ENCODE data around the gene PSAT1.

PSAT1 gene

GRCh38 chr9:78369639-78370219, 72.8 kb downstream of the PSAT1 start:
- peak; percentile 25 for DNase-seq

GRCh38 chr9:78370991-78371390, 74.1 kb downstream of the PSAT1 start:
- no peak for DNase-seq

GRCh38 chr9:78371981-78372380, 75.1 kb downstream of the PSAT1 start:
- no peak for DNase-seq

All from effector CD4-positive, alpha-beta T cell (primary cell).